ENCODE results near the gene TTC34. TPM values are rescaled to one million over a fixed set of nuclear protein-coding genes. Genes with fewer than 3 reads are reported as not detected.

TTC34 gene
- total RNA-seq, 2 experiments from 2014 or later: 0.79 to 0.81 TPM

DNA sequence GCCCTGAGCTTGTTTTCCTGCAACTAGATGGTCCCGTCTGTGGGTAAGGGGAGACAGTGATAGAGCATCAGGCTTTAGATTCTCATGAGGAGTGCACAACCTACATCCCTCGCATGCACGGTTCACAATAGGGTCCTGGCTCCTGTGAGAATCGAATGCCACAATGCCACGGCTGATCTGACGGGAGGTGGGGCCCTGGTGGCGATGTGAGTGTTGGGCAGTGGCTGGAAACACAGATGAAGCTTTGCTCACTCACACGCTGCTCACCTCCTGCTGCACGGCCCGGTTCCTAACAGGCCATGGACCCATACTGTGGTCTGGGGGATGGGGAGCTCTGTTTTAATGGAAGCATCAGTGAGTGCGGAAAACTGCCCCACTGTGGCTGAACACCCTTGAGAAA is 35.8 kb upstream of the TTC34 start:
- Mint-ChIP-seq H3K36me3 (ENCODE audit: low read depth) (no peaks in the 10 kb centered on the region), H3K9me3 (no peaks in the 10 kb centered on the region), H3K27me3 (no peaks in the 10 kb centered on the region), H3K4me3 (no peak overlapping the region), H3K27ac (no peak overlapping the region), H3K4me1 (ENCODE audit: low read depth) (peaks cover 15% of the 10 kb centered on the region)
- ChIA-PET POLR2A (no interaction called here), CTCF (interaction anchor here (1.5 kb wide), 1 partner anchor 15 kb away, joined by 6 read pairs; no protein-coding TSS in a partner anchor)
- intact Hi-C loops (cut with micrococcal nuclease): no loop called here
- no peak for DNase-seq
- no peak for ATAC-seq
- TF ChIP-seq, protein P1, sequence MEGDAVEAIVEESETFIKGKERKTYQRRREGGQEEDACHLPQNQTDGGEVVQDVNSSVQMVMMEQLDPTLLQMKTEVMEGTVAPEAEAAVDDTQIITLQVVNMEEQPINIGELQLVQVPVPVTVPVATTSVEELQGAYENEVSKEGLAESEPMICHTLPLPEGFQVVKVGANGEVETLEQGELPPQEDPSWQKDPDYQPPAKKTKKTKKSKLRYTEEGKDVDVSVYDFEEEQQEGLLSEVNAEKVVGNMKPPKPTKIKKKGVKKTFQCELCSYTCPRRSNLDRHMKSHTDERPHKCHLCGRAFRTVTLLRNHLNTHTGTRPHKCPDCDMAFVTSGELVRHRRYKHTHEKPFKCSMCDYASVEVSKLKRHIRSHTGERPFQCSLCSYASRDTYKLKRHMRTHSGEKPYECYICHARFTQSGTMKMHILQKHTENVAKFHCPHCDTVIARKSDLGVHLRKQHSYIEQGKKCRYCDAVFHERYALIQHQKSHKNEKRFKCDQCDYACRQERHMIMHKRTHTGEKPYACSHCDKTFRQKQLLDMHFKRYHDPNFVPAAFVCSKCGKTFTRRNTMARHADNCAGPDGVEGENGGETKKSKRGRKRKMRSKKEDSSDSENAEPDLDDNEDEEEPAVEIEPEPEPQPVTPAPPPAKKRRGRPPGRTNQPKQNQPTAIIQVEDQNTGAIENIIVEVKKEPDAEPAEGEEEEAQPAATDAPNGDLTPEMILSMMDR (IDR thresholded peaks at IDR 0.05): no peak

- intact Hi-C loops (cut with micrococcal nuclease): no loop called here
- TF ChIP-seq, protein P1 (IDR thresholded peaks at IDR 0.05): no peak
- H3K9me3 Mint-ChIP-seq: no peaks in the 10 kb centered on the region
- POLR2A ChIA-PET: no interaction called here
- CTCF ChIA-PET: no interaction called here
- H3K36me3 Mint-ChIP-seq (ENCODE audit: low read depth): no peaks in the 10 kb centered on the region
- no peak overlapping the region for H3K27ac Mint-ChIP-seq
- ATAC-seq: no peak
- no peaks in the 10 kb centered on the region for H3K27me3 Mint-ChIP-seq
- no peak for DNase-seq
- H3K4me3 Mint-ChIP-seq: no peak overlapping the region
- H3K4me1 Mint-ChIP-seq (ENCODE audit: low read depth): peaks cover 15% of the 10 kb centered on the region
Observed at GRCh38 chr1:2836333-2836970, 35.0 kb upstream of the TTC34 start.

DNA sequence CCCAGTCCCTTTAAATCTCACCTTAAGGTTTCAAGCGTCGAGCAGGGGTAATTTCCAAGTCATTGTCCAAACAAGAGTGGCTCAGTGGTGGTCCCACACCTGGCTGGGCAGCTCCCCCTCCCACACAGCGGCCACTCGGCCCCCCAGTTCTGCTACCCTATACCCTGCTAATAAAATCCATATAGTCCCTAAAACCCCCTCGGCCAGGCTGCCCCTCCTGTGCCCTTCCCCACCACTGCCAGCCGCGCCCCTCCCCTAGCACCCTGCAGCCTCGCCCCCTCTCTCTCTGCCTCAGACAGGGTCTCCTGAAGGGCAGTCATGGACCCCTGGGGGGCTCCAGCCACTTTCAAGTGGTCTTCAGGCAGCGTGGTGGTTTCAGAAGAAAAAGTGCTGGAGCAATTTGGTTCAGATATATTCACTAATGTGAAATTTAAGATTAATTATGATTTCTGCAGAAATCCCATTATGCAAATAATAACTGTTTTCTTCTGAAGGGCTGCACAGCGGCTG is 34.2 kb upstream of the TTC34 start:
- Mint-ChIP-seq H3K4me1 (ENCODE audit: low read depth) (peaks cover 12% of the 10 kb centered on the region), H3K36me3 (ENCODE audit: low read depth) (no peaks in the 10 kb centered on the region), H3K4me3 (no peak overlapping the region), H3K27me3 (no peaks in the 10 kb centered on the region), H3K27ac (no peak overlapping the region), H3K9me3 (no peaks in the 10 kb centered on the region)
- CTCF ChIA-PET: no interaction called here
- ATAC-seq (no peak), DNase-seq (no peak)
- TF ChIP-seq, protein P1 (IDR thresholded peaks at IDR 0.05): no peak
- POLR2A ChIA-PET: no interaction called here
- intact Hi-C loops (cut with micrococcal nuclease): no loop called here

GRCh38 chr1:2834741-2835564 is 33.5 kb upstream of the TTC34 start:
- no peak overlapping the region for H3K27ac Mint-ChIP-seq
- ChIA-PET POLR2A (no interaction called here), CTCF (no interaction called here)
- no peaks in the 10 kb centered on the region for H3K9me3 Mint-ChIP-seq
- no peak for ATAC-seq
- intact Hi-C loops (cut with micrococcal nuclease): no loop called here
- H3K36me3 Mint-ChIP-seq (ENCODE audit: low read depth): no peaks in the 10 kb centered on the region
- DNase-seq: no peak
- no peaks in the 10 kb centered on the region for H3K27me3 Mint-ChIP-seq
- TF ChIP-seq, protein P1 (IDR thresholded peaks at IDR 0.05): no peak
- H3K4me3 Mint-ChIP-seq: no peak overlapping the region
- peaks cover 4% of the 10 kb centered on the region for H3K4me1 Mint-ChIP-seq (ENCODE audit: low read depth)

DNA sequence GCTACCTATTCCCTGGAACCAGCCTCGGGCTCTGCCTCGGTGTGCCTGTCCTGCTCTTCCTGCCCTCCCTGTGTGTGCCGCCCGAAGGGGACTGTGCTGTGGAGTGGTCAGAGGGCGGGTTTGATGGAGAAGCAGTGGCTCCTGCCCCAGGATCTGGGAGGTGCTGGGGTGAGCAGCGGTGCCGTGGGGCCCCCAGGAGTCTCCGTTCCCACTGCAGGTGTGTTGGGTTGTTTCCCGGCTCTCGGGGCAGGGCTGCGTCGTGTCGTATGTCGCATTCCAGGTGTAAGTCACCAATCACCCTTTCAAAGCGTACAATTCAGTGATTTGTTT is 32.6 kb upstream of the TTC34 start:
- H3K9me3 Mint-ChIP-seq: no peaks in the 10 kb centered on the region
- TF ChIP-seq, protein P1 (IDR thresholded peaks at IDR 0.05): no peak
- no peak for DNase-seq
- no peak overlapping the region for H3K27ac Mint-ChIP-seq
- ChIA-PET POLR2A (no interaction called here), CTCF (no interaction called here)
- intact Hi-C loops (cut with micrococcal nuclease): no loop called here
- H3K4me3 Mint-ChIP-seq: no peak overlapping the region
- ATAC-seq: no peak
- H3K4me1 Mint-ChIP-seq (ENCODE audit: low read depth): no peaks in the 10 kb centered on the region
- no peaks in the 10 kb centered on the region for H3K36me3 Mint-ChIP-seq (ENCODE audit: low read depth)
- H3K27me3 Mint-ChIP-seq: no peaks in the 10 kb centered on the region
